Cerebellar nuclear complex (tissue), 1 donor: Measurements from ENCODE around the gene MUS81.
"Not testable (repeated sequence)": the region's sequence is repeated elsewhere in the genome, so short reads cannot be mapped to it uniquely, and the experiment has no call there.

Source experiments
- DNase-seq, 2 experiments: peaks; one replicate each; lab custom pipeline; 2025; lab: John Stamatoyannopoulos, UW

Gene MUS81

DNA sequence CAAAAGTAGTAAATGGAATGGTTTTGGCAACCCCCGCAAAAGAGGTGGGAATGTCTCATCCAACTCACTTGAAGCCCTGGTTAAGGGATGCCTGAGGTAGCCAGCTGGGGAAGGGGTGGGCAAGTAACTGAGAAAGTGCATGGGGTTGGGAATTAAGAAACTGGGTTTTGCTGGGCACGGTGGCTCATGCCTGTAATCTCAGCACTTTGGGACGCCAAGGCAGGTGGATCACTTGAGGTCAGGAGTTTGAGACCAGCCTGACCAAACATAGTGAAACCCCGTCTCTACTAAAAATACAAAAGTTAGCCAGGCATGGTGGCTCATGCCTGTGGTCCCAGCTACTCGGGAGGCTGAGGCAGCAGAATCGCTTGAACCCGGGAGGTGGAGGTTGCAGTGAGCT, 11.5 kb upstream of the MUS81 start:
- not testable (repeated sequence) for DNase-seq

DNA sequence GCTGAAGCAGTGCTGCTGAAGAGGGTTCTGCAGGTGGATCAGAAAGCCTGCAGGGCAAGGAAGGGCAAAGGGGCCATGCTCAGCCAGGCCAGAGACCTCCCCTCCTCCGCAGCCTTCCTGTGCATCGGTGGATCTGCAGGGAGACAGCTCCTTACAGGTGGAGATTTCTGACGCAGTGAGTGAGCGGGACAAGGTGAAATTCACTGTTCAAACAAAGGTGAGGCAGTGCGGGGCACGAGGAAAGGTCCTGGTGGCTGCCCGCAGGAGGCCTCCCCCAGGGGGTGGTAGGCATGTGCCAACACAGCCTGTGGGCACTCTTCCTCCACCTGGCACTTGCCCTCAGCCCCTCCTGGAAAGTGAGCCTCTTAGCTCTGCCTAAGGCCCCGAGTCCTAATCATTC, 10.9 kb upstream of the MUS81 start:
- DNase-seq, result no peak

DNA sequence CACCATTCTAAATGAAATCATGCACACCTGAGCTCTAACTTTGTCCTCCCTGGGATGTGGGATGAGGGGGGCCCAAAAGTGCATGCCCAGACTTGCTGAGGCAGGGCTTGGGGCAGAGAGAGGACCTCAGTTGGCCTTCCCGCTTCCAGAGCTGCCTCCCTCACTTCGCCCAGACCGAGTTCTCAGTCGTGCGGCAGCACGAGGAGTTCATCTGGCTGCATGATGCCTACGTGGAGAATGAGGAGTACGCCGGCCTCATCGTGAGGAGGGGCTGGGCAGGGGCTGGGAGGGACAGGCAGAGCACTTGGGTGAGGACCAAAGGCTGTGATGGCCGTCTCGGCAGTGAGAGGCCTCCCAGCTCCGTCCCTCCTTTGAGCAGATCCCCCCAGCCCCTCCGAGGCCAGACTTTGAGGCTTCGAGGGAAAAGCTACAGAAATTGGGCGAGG, 10.4 kb upstream of the MUS81 start:
- DNase-seq, result no peak

DNA sequence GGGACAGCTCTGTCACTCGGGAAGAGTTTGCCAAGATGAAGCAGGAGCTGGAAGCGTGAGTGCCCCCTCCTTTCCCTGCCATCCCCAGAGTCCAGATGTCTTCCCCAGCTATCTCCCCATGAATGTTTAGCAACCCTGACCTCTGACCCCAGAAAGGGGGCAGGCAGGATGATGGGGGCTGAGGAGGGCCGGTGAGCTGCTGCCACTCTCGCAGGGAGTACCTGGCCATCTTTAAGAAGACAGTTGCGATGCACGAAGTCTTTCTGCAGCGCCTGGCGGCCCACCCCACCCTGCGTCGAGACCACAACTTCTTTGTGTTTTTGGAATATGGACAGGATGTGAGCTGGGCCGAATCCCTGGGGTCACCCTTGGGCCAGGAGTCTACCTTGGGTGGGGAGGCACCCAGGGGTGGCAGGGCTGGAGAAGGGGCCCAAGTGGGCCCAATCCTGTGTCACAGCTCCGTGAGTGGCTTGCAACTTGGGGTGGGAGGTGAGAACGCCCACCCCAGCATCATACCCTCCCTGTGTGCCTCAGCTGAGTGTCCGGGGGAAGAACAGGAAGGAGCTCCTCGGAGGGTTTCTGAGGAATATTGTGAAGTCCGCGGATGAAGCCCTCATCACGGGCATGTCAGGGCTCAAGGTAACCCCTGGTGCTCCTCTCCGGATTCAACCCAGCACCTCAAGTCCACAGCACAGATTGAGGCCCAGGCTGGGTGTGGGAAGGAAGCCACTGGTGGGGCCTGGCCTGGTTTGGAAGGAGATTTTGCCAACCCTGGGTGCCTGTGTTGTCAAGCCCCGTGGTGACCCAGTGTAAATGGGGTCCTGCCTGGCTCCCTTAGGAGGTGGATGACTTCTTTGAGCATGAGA, 9.8 kb upstream of the MUS81 start:
- no peak for DNase-seq

DNA sequence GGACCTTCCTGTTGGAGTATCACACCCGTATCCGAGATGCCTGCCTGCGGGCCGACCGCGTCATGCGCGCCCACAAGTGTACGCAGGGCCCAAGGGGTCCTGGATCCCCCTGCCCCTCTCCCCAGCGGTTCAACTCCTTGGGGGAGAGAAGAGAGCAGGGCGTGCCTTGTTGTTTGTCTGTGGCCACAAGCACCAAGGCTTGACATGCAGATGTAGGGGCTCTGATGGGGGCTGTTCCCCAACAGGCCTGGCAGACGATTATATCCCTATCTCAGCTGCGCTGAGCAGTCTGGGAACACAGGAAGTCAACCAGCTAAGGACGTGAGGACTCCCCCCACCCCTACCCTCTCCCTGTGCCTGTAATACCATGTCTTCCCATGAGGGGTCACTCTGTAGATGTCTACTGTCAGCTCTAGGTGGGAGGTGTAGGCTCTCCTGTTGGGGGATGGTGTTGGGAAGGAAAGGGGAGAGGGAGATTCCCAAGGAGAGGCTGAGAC, 9.1 kb upstream of the MUS81 start:
- no peak for DNase-seq

DNA sequence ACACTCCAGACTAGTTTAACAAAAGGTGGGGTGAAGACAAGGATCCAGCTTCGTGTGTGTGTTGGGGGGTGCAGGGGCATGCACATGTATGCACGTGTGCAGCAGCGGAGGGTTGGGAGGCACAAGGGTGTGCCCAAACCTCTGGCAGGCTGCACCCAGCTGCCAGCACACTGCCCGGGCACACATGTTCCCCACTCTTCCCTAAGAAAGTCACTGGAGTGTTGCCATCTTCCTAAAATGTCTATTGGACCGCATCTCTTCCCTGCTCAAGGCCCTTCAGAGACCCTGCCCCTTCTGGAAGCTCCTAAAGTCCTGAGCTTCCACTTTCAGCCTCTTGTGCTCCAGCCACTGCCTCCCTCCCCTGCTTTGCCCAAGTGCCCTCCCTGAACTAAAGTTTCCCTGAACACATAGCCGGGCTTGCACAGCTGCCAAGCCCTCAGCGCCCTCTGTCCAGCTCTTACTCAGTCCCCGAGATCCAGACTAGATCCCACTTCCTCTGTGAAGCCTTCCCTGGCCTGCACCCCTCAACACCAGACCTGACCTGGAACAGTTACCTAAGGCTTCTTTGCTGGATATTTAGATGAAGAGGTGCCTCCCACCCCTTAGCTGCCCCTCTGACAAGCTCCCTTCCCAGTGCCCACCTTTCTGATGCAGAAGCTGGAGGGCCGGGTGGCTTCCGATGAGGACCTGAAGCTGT, 8.3 kb upstream of the MUS81 start:
- no peak for DNase-seq

DNA sequence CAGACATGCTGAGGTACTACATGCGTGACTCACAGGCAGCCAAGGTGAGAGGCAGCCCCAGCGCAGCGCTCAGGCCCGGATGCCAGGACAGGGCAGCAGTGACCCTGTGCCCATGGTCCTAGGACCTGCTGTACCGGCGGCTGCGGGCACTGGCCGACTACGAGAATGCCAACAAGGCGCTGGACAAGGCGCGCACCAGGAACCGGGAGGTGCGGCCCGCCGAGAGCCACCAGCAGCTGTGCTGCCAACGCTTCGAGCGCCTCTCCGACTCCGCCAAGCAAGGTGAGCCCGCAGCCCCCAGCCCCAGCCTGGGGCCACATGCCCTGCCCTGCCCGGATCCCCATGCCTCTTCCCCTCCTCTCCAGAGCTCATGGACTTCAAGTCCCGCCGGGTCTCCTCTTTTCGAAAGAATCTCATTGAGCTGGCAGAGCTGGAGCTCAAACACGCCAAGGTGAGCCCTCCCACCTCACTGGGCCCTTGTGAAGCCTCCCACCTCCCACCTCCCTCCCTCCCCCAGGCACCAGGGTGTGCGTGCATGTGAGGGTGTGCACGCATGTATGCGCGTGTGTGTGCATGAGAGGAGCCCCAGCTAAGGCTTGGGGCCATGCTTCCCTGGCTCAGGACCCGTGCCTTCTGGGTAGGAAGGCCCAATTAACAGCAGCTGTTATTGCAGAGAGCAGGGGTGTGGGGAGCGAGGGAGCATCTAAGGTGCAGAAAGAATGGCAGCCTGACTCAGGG, 7.6 kb upstream of the MUS81 start:
- DNase-seq, result no peak

DNA sequence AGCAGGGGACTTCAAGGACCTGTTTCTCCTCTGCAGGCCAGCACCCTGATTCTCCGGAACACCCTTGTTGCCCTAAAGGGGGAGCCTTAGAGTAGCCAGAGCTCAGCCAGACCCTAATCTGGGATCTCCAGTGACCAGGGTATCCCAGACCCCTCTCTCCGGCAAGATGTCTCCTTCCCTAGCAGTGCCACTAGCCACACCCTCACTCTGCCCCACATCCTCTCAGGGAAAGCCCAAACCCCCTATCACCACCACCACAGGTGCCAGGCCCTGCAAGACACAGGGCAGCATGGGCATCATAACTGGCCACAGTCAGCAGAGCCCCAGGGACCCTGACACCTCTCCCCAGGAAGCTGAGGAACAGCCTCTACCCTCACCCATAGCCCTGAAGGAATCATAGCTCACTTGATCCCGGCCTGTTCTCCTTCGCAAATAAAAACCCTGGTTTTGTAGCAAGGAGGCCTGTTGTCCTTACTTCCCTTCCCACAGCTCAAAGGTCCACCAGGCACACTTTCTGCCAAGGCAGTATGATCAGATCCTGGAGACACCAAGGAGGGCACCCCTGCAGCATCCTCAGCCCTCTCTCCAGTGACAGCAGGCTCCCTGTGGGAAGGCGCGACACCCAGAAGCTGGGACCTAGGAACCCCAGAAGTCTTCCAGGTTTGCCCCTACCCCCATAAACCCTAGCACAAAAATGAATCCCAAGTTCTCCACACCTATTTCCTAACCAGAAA, 6.8 kb upstream of the MUS81 start:
- no peak for DNase-seq

DNA sequence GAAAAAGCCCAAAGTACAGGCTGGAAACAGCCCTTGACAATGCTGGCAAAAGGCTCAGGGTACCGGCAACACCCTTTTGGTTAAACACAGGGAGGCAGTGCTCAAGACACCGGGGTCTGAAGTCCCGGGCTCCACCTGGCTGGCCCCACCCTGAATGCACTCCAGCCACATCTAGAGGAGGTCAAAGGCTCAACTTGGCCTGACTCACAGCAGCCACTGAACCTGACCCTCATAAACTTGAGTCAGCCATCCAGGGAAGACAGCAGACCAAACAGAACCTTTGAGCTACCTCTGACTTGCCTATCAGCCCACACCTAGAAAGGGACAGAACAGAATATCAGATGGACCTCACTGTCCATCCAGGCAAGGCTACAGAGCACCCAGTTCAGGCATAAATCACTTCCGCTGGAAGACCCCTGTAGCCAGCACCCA, 6.1 kb upstream of the MUS81 start:
- no peak for DNase-seq

DNA sequence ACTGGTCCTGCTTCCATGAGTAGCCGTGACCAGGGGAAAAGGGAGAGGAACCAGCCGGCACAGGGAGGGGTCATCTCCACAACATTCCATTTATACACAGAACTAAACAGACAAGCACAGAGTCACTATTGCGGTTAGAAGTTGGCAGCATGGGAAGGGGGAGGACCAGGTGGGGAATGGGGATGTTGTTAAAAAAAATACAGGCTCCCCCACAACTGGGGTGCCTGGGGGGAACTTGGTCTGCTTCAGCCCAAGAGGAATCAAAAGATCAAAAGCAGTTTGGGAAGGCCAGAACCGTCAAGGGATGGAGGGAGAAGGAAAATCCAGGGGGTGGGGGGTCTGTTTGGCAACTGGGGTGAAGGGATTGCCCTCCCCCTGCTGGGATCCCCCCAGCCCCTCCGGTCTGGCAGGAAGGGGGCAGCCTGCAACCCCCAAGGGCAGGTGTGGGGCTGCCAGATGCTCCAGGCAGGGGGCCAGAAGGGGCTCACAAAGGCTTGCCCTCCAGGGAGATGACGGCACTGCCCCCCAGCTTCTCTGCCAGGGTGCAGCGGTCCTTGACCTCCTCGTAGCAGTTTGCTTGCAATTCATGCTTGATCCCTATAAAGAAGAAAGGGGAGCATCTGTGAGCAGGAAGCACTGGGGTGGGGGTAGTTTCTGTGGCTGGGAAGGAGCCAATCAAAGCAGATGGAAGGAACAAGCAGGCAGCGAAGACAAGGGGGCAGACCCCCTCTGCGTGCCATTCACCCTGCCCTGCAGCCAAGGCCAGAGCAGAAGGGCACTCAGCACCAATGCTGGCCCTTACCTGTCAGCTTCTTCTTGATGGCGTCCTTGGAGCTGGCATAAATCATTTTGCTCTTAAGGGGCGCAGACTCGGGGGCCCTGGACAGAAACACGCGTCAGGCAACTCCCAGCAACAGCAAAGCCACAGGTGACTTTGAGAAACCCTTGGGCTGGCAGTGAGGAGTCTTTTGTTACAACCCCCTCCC, 5.1 kb upstream of the MUS81 start:
- no peak for DNase-seq

DNA sequence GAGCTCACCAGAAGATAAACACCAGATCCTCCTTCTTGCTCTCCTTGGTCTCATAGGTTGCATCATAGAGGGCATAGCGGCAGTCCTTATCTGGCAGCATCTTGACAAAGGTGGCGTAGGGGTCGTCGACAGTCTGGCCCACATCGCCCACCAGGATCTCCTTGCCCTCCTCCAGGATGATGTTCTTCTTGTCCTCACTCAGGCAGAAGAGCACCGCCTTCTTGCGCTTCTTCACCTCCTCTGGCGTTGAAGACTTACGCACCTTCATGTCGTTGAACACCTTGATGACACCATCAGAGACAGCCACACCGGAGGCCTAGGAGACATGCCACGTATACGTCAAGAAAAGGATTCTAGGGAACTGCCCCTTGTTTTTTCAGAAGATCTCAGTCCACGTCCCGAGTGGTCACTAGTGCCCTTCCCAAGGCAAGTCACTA, 4.3 kb upstream of the MUS81 start:
- no peak for DNase-seq

DNA sequence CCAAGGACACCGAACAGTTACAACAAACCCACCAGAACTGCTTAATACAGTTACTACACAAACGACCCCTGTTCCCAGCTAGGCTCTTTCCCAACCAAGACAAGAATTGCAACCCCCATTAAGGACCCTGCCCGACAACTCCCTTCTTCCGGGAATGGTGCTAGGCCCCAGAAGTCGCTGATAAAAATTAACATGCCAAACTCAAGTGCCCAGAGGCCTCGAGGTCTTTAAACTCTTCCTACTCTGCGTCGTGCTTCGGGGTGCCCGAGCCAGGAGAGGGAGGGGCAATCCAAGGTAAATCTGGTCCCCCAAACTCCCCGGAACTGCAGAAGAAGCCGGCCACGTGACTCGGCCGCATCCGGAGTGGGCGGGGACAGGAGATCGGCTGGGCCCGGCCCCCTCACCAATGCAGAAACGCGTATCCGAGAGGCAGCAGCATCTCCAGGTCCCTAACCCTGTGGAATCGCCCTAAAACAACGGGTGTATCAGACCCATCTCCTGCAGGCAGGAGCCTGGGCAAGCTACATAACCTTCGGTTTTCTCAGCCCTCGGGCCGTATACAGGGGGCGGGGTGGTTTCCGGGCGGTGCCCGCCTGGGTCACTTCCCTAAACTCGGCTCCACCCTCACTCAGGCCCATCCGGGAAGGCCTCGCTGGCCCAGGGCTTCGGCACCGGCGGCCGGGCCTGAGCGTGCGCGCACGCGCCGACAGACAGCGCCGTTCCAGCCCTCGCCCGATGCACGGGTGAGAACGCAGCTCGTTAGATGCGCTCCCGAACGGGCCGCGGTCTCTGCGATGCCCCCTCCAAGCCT, 3.3 kb upstream of the MUS81 start:
- no peak for DNase-seq

DNA sequence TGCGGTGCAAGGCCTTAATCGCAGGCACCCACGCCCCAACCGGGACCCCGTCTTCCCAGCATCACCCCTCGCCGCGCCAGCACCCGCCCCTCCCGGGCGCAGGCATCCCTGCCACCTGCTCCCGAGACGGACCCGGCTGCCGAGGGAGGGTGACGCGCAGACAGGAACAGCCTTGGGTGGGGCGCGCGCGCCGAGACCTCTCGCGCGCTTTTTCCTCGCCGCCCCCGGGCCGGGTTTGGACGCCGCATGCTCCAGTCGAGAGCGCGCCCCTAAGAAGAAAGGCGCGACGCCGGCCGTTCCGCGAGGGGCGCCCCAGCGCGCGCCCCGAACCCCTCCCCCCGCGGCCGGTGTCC, 2.8 kb upstream of the MUS81 start:
- DNase-seq, result no peak

DNA sequence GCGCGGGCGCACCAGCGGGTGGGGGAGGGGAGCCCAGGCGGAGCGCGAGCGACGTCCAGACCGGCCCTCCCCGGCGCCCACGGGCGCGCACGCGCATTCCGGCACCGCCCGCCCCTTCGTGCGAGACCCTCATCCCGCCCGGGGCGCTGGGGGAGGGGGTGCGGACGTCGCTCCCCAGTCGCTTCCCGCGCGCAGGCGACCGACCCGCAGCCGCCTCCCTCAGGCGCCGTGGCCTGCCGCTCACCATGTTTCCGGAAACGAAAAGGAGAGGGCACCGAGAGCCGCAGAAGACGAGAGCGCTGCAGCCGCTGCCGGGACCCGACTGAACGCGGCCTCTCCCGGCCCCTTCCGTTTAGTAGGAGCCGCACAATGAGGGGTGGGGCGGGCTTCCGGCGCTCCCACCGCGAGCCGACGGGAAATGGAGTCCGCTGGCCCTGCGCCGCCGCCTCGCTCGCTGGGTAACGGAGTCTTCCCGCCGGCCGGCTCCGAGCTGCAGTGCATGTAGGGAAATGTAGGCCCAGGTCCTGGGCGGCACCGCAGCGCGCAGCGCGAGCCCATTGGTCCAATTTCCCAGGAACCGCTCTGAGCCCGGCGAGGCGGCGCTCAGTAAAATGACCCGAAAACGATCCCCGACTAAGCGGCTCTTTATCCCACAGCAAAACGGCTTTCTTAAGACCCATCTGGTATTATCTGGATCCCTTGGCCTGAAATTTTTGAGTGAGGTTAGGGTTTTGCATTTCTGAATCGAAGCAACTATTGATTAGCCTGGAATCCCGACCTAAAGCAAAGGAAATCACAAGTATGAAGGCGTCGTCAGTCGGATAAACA, 2.2 kb upstream of the MUS81 start, which contains the start of gene CFL1:
TSS of gene CFL1 (minus strand) at position 328 of the 828 bp plus-strand sequence. CDS start at position 247, 81 bp downstream.
- DNase-seq, result peak; percentile 76 to 91

DNA sequence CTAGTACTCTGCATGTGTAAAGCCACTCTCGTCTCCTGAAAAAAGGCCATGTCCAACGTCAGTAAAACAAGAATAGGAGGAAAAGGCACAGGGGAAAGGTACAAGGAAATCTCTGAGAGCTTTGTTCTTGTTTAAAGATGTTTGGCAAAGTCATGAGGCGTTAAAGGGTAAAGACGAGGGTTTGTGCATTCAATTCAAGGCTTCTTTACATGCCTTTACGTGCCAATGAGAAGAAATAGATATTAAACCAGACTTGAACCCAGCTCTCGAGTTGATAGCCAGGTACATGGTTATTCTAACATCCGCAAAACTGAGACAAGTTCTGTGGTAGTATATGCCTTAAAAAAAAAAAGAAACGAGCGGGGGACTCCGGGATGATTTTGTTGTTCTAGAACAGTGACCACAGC, 1.5 kb upstream of the MUS81 start:
- no peak for DNase-seq

DNA sequence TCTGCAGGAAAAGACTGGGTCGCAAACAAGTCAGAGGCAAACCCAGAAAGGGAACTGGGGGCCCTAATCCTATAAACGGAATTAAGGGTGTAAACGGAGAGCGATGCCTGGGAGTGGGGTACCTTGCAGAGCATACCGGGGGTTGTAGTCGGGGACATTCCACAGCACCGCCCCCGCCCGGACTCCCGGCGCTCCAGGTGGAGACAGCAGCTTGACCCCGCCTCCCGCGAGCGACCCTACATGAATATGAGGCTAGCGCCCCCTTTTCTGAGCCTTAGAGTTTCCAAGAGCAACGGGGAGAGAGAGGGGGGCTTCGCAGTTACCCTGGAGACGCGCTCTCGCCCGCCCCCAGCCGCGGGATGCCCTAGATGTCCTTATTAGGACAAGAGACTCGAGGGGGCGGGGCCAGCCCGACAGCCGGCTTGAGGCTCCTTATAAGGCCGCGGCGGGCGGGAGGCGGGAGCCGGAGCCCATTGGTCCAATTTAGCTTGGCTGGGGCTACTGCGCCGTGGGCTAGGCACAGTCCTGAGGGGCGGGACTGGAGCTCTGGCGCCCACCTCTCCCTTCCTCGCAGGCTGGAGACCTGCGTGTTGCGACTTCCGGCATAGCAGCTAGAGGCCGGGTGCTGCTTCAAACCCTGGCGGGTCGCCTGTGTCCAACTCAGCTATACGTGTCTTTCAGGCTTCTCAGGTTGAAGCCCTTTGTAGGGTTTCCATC, 980 bp upstream of the MUS81 start:
- peak; percentile 86 to 88 for DNase-seq

DNA sequence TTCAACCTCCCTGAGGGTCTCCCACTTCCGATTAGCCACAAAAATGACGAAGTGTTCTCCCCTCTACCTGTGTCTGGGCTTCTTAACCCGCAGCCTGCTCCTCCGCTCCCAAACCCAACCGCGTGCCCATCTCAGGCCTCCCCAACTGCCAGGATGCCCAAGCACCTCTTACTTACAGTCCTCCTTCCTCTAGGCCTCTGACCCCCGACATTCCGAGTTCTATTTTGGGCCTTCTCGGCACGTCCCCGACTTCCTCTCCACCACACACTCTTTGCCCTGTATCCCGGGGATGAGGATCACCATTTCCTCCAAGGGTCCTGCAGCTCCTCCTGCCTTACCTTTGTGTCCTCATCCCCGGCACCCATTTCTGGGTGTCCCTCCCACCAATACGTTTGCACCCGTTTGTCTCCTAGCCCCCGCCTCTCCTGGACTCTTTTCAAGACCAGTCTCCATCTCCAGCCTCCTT, 388 bp upstream of the MUS81 start:
- no peak for DNase-seq

DNA sequence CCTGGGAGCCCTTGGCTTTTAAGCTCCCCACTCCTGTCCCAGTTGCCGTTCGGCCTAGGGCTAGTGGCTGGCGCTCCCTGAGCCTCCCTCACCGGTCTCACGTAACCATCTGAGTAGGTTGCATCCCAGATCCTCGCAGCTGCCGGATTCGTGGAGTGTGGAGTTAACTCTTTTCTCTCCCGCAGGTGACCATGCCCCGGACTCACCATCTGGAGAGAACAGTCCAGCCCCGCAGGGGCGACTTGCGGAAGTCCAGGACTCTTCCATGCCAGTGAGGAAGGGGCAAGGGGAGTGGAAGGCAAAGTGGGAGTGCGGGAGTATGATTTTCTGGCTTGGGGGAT, 902 bp downstream of the MUS81 start:
- DNase-seq, result no peak
